Pulmonary artery endothelial cell (primary cell): Measurements from ENCODE around the gene UQCRC1. TPM values are rescaled to one million over a fixed set of nuclear protein-coding genes. Genes with fewer than 3 reads are reported as not detected.

Experiments
- DNase-seq: peaks from one replicate; pipeline ENCODE4 v3.0.0-alpha.2; 2011; ENCODE audit warnings: low read depth, low spot score
- total RNA-seq: library from RNA; depleted of rRNA; stranded (reverse); fragments of >200 nt; gene quantifications from 2 replicates; pipeline ENCODE4 v1.2.3, GENCODE V29; 2014

The UQCRC1 gene
- total RNA-seq: 339 and 359 TPM in 2 replicates

DNA sequence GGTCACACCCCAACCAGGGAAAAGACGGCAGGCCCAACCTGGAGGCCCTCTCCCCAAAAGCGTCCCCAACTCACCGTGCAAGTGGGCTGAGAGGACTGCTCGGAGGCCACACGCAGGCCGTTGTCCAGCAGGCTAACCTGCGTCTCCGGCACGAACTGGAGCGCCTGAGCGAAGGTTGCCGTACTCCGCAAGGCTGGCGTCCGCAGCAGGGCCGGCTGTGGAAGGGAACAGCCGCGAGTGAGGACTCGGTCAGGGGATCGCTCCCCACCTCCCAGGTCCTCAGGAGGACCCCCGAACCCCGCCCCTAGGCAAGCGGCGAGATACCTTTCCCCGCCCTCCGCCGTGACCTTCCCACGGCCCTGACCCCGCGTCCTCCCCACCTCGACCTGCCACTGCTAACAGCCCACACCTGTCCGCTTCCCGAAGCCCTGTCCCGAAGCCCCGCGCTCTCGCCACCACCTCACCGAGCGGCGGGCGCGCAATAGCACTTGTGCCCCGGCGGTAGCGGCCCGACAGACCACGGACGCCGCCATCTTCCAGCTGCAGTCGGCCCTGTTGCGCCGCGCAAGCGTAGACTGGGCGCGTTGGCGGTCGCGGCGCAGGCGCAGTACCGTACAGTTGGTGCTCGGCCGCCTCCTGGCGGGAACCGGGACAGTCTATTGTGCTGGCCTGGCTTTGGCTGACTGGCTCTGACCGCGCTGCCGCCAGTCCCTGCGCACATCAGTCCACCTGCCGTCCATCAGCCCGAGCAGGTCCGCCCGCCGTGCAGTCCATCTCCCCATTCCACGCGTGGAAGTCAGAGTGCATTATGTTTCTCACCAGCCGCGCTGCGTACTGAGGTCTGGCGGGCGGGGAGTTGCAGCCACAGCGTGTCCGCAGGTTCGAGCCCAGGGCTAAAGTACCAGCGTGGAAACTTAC is at the start of gene UQCRC1:
TSS of gene UQCRC1 (minus strand) at position 559 of the 918 bp plus-strand sequence. CDS start at position 533, 26 bp downstream.
- DNase-seq: peak; percentile 69

- no peak for DNase-seq
These were observed 47.4 kb upstream of the UQCRC1 start for GRCh38 chr3:48656841-48657281.

GRCh38 chr3:48656061-48656840 is 46.8 kb upstream of the UQCRC1 start:
- DNase-seq: peak; percentile 24

- DNase-seq: no peak
These were observed 46.2 kb upstream of the UQCRC1 start for GRCh38 chr3:48655606-48656005.

GRCh38 chr3:48655063-48655462 is 45.6 kb upstream of the UQCRC1 start:
- no peak for DNase-seq

GRCh38 chr3:48652923-48653715 is 43.7 kb upstream of the UQCRC1 start:
- DNase-seq: no peak

GRCh38 chr3:48651771-48652170 is 42.3 kb upstream of the UQCRC1 start:
- no peak for DNase-seq

- DNase-seq: no peak
These were observed 41.3 kb upstream of the UQCRC1 start for GRCh38 chr3:48650723-48651122.

GRCh38 chr3:48648188-48648850 is 38.9 kb upstream of the UQCRC1 start:
- no peak for DNase-seq

DNA sequence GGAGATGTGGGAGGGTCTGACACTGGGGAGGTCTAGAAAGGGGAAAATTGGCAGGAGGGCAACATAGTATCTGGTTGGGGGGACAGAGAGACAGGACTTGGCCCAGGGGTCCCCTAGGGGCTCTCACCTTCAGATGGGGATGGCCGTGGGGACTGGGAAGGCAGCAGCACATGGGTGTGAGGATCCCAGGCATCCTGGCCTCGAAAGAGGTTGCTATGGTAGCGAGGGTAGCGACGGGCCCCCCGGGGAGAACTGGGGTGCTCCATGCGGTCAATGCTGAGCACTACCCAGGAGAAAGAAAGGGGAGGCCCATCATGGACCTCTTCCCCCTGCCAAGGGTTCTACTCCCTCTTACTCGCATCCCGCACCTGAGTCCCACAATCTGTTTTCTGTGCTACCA is 38.3 kb upstream of the UQCRC1 start:
- DNase-seq: no peak

DNA sequence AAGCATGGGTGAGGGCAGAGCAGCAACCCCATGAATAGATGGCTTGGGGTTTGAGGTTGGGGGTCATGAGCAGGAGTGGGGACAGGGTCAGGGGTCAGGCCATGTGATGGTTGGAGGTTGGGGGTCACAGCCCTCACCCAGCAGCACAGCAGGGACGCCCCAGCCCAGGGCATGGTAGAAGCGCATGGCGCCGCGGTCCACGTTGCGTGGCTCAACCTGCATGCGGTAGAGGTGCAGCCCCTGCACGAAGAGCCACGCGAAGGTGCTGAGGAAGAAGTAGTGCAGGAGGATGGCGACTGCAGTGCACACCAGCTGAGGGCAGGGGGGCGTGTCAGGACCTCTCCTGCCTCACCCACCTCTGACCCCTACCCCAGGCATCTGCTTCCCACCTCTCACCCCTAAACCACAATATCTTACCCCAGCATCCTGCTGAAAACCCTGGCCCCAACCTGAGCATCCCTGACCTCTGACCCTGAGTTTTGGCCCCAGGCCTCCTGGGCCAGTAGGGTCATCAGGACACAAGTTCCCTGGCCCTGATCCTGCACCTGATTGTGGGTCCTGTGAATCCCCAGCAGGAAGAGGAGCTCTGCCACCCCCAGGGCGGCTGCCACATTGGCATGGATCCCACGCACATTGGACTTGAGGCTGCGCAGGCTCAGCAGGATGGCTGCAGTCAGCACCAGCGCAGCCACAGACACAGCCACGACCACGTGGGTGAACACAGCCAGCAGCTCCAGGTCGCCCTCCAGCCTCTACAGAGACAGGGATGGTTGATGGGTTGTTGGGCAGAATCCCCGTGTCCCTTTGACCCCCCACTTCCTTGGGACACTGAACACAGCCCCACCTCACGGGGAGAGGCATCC is 35.7 kb upstream of the UQCRC1 start:
- no peak for DNase-seq

- no peak for DNase-seq
These were observed 33.2 kb upstream of the UQCRC1 start for GRCh38 chr3:48642605-48643004.

GRCh38 chr3:48641396-48641795 is 31.9 kb upstream of the UQCRC1 start:
- no peak for DNase-seq

GRCh38 chr3:48639944-48640606 is 30.6 kb upstream of the UQCRC1 start:
- DNase-seq: no peak

DNA sequence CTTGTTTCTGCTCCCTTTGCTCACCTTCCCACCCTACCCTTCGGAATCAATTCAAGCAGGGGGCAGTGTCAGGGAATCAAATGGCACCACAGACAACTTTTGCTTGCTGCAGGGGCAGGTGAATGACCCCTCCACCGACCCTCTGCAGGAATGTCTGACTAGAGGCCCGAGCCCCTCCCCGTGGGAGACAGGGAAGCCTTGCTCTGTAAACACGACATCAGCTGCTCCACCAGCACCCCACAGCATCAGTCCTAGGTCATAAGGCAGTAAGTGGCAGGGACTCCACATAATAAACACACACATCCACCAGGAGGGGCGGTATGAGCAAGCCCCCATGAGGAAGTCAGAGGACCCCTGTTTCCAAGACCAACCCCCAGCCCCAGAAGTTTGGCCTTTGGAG is 27.9 kb upstream of the UQCRC1 start:
- no peak for DNase-seq

DNA sequence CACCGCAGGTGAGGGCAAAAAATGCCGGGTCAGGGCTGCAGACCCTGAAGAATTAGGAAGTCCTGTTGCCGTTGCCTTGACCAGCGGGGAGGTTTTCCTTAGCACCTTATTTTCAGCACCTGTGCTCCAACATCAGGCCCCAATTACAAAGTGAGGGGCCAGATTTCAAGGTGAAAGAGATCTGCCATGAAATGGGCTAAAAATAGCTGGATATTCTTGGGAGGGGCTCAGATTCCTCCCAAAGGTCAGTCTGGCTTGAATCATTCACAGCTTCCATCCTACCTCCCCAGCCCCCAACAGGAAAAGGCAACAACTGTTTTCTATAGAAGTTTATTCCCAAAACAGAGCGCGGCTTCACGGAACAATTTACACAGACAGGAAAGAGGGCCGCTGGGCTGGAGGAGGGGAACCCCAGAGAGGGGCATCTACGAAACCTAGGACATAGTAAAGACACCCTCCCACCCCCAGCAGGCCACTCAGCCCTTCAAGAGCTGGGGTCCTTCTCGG is 26.8 kb upstream of the UQCRC1 start:
- DNase-seq: no peak

- DNase-seq: peak; percentile 84
These were observed 26.0 kb upstream of the UQCRC1 start, which contains the start of gene SLC26A6 for GRCh38 chr3:48635222-48636021. SLC26A6 (minus strand) TSS chr3:48635461; CDS start chr3:48635393, 68 bp downstream.

- DNase-seq: no peak
These were observed 25.3 kb upstream of the UQCRC1 start for GRCh38 chr3:48634661-48635221.
